HepG2 (cell line): ENCODE measurements around the gene UBE2D3. TPM values are rescaled to one million over a fixed set of nuclear protein-coding genes. Genes with fewer than 3 reads are reported as not detected.
A peak's percentile ranks its signal among the peaks of the same experiment; 100 is the strongest.

Source experiments
- ATF3 ChIP-seq: sonication (generic); formaldehyde crosslinking; IDR thresholded peaks from 2 replicates; pipeline ENCODE4 v1.4.0; 2020; ENCODE audit warnings: missing genetic modification reagents
- BCL6 ChIP-seq: IDR thresholded peaks from 2 replicates; pipeline ENCODE4 v1.6.1; 2016; ENCODE audit warnings: missing genetic modification reagents, missing compliant biosample characterization
- BRD4 ChIP-seq: sonication (generic); formaldehyde crosslinking; IDR thresholded peaks from 2 replicates; pipeline ENCODE4 v1.4.0; 2020; ENCODE audit warnings: missing genetic modification reagents
- CENPT ChIP-seq: sonication (generic); formaldehyde crosslinking; IDR thresholded peaks from 2 replicates; pipeline ENCODE4 v1.8.0; 2022; ENCODE audit warnings: low read depth, mild to moderate bottlenecking, moderate library complexity, missing genetic modification reagents
- CHCHD3 ChIP-seq: sonication (generic); formaldehyde crosslinking; IDR thresholded peaks from 2 replicates; pipeline ENCODE4 v1.8.0; 2022; ENCODE audit warnings: mild to moderate bottlenecking, missing genetic modification reagents, moderate library complexity
- HNRNPLL ChIP-seq: fragments of 200-400 bp; formaldehyde crosslinking; IDR thresholded peaks from 2 replicates; pipeline ENCODE4 v1.6.1; 2017; ENCODE audit warnings: mild to moderate bottlenecking, low read depth, low read length; ENCODE audit not compliant: poor library complexity, severe bottlenecking
- MBD4 ChIP-seq: IDR thresholded peaks from 2 replicates; pipeline ENCODE4 v1.6.1; 2012; ENCODE audit warnings: low read length, inconsistent platforms, borderline replicate concordance
- NFE2L1 ChIP-seq: sonication (generic); formaldehyde crosslinking; IDR thresholded peaks from 2 replicates; pipeline ENCODE4 v1.4.0; 2020; ENCODE audit warnings: missing genetic modification reagents, mild to moderate bottlenecking, borderline replicate concordance
- NR2F1 ChIP-seq, 2 experiments: fragments of 450-650 bp in 1 of 2; formaldehyde crosslinking in 1 of 2; IDR thresholded peaks; 2 replicates each; pipeline versions ENCODE4 v1.5.0 to v1.6.1; 2016 to 2020; ENCODE audit warnings: mild to moderate bottlenecking in 1 of 2, missing compliant biosample characterization in 1 of 2, missing genetic modification reagents in 1 of 2, moderate library complexity in 1 of 2
- UBTF ChIP-seq: sonication (generic); formaldehyde crosslinking; IDR thresholded peaks from 2 replicates; pipeline ENCODE4 v1.4.0; 2020; ENCODE audit warnings: mild to moderate bottlenecking, missing genetic modification reagents
- ZFP36L2 ChIP-seq: sonication (generic); formaldehyde crosslinking; IDR thresholded peaks from 2 replicates; pipeline ENCODE4 v1.4.0; 2020; ENCODE audit warnings: missing genetic modification reagents
- ZKSCAN1 ChIP-seq: fragments of 150-350 bp; IDR thresholded peaks from 2 replicates; pipeline ENCODE4 v1.6.1; 2014; ENCODE audit warnings: low read length
- ZNF597 ChIP-seq: sonication (generic); formaldehyde crosslinking; IDR thresholded peaks from 2 replicates; pipeline ENCODE4 v1.5.0; 2020; ENCODE audit warnings: missing genetic modification reagents
- ZNF660 ChIP-seq: sonication (generic); formaldehyde crosslinking; IDR thresholded peaks from 2 replicates; pipeline ENCODE4 v1.5.1; 2020; ENCODE audit warnings: mild to moderate bottlenecking, low read depth, missing genetic modification reagents, borderline replicate concordance
- ZNF687 ChIP-seq: sonication (generic); formaldehyde crosslinking; IDR thresholded peaks from 2 replicates; pipeline ENCODE4 v1.5.1; 2020; ENCODE audit warnings: mild to moderate bottlenecking, missing genetic modification reagents, moderate library complexity
- polyA plus RNA-seq, 8 experiments: library from polyadenylated mRNA; depleted of rRNA in 3 of 8; stranded (reverse) in 7 of 8; unstranded in 1 of 8; fragments of >200 nt; fragmentation: Illumina TruSeq in 4 of 8; extraction: Trizol in 4 of 8; gene quantifications; 2 replicates each; pipeline versions ENCODE4 v1.2.1 to v1.2.3, GENCODE V29; 2011 to 2016; ENCODE audit warnings: low read depth in 4 of 8, missing spikeins in 1 of 8, mixed read lengths in 1 of 8; ENCODE audit not compliant: insufficient read depth in 1 of 8
- total RNA-seq, 5 experiments: library from RNA; depleted of rRNA; stranded (reverse); fragments of >200 nt; fragmentation: Illumina TruSeq; extraction: Trizol; gene quantifications; 2 replicates each; pipeline ENCODE4 v1.2.3, GENCODE V29; 2016; ENCODE audit warnings: low read depth in 1 of 5
- TF ChIP-seq, protein P1 (sequence below): sonication (generic); formaldehyde crosslinking; IDR thresholded peaks from 2 replicates; pipeline ENCODE4 v1.5.1; 2020; ENCODE audit warnings: mild to moderate bottlenecking, missing genetic modification reagents, borderline replicate concordance
- TF ChIP-seq, protein P2 (sequence below): sonication (generic); formaldehyde crosslinking; IDR thresholded peaks from 2 replicates; pipeline ENCODE4 v1.8.0; 2022; ENCODE audit warnings: missing genetic modification reagents, mild to moderate bottlenecking, borderline replicate concordance

UBE2D3 gene
- total and polyA plus RNA-seq, 2 of the 13 experiments (the other 11 are each of a cell fraction or from before 2014, with no cell fraction given), result 224 to 293 TPM

DNA sequence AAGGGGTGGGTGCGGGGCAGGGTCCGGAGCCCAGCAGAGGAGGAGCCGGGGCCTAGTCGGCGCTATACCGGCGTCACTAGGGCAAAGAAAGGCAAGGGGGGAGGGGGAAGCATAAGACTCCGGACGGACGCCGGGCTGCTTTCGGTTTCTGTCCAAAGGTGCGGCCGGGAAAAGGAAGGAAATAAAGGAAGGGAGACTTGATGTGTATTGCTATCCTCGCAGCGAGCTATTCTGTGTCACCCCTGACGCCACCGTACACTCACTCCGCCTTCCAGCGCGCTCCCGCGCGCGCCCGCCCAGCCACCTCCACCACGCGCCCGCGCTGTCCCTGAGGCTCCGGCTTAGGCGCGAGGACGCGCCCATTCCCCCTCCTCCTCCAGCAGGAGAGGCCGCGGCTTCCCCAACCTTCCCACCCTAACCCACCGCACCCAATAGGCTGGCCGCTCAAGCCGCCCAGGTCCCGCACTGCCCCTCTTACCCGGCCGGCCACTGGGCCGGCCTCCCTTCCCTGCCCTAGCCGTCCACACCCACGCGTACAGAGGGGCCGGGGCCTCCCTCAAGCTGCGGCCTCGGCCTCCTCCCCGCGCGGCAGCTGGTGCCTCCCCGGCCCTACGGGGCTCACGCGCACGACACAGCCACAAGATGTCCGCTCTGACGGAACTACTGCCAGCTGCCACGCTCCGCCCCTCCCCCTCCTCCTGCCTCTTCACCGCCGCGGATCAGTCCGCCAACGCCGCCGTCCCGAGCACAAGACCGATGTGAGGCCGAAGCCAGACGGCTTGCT, at the start of gene UBE2D3 (continued):
- TF ChIP-seq ZNF687 (CRISPR knock-in tag) (peak; percentile 88), HNRNPLL (peak; percentile 39), ZNF597 (CRISPR knock-in tag) (no peak), CENPT (CRISPR knock-in tag) (no peak), NR2F1 (CRISPR knock-in tag; IDR thresholded peaks at IDR 0.05) (0 out of 4 replicates have a peak, but pooled peaks of 1 of the 2 experiments have one; percentile 29), BRD4 (peak; percentile 93), ZFP36L2 (CRISPR knock-in tag) (peak; percentile 85; the same call in 1 of the 2 replicates), MBD4 (no peak), CHCHD3 (CRISPR knock-in tag) (0 out of 2 replicates have a peak, but pooled peaks have one; percentile 38), ZNF660 (CRISPR knock-in tag) (no peak), NFE2L1 (CRISPR knock-in tag) (no peak), ATF3 (CRISPR knock-in tag) (peak; percentile 34; the same call in 1 of the 2 replicates), BCL6 (peak; percentile 48), ZKSCAN1 (peak; percentile 49; the same call in 1 of the 2 replicates), UBTF (CRISPR knock-in tag) (peak; percentile 91)
- TF ChIP-seq, protein P1, sequence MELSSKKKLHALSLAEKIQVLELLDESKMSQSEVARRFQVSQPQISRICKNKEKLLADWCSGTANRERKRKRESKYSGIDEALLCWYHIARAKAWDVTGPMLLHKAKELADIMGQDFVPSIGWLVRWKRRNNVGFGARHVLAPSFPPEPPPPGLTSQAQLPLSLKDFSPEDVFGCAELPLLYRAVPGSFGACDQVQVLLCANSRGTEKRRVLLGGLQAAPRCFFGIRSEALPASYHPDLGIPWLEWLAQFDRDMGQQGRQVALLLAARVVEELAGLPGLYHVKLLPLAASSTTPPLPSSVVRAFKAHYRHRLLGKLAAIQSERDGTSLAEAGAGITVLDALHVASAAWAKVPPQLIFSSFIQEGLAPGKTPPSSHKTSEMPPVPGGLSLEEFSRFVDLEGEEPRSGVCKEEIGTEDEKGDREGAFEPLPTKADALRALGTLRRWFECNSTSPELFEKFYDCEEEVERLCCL (CRISPR knock-in tag), result peak; percentile 58; the same call in 1 of the 2 replicates
- TF ChIP-seq, protein P2, sequence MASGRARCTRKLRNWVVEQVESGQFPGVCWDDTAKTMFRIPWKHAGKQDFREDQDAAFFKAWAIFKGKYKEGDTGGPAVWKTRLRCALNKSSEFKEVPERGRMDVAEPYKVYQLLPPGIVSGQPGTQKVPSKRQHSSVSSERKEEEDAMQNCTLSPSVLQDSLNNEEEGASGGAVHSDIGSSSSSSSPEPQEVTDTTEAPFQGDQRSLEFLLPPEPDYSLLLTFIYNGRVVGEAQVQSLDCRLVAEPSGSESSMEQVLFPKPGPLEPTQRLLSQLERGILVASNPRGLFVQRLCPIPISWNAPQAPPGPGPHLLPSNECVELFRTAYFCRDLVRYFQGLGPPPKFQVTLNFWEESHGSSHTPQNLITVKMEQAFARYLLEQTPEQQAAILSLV (CRISPR knock-in tag), result peak; percentile 59; the same call in 1 of the 2 replicates
